Measurements from ENCODE around the gene PRAF2. TPM values are rescaled to one million over a fixed set of nuclear protein-coding genes. Genes with fewer than 3 reads are reported as not detected.

Gene PRAF2
- total and polyA plus RNA-seq, 2 of the 13 experiments (the other 11 are each of a cell fraction or from before 2014, with no cell fraction given): 0.33 to 2.6 TPM

DNA sequence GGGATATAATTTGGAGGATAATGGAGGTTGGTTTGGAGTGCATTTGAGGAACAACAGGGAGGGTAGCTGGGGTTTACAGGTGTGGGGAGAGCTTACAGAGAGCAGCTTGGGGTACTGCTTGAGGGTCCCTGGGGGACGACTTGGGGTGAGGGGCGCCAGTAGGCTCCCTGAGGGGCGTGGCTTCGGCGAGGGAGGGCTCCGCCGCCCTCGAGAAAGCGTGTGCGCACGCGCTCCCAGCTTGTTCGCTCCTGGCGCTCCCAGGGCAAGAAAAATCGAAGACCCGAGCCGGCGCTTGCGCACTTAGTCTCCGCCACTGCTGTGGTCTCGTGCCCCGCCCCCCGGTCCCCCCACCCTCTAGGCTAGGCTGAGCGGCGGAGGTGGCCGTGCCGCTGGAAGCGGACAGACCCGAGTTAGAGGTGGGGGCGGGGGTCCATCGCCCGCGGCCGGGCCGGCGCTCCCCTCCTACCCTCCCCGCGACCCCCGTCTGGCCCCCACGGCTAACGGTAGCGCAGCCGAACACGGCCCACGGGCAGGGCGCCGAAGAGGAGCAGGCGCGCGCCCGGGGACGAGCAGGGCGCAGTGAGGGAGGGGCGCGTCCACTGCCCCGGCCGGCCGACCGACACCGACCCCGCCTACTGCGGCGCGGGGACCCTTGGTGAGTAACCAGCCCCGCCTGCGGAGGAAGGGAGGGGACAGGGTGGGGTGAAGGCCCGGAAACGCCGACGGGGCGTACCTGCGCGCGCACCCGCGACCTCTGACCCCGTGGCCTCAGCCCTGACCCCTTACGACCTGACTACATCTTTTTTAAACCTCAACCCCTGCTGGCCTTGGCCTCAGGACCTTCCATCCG is 20.4 kb downstream of the PRAF2 start (continued):
- TF ChIP-seq GABPA (IDR thresholded peaks at IDR 0.05; ENCODE audit: low read depth, low read length) (no peak), GABPA (CRISPR knock-in tag; IDR thresholded peaks at IDR 0.05; ENCODE audit: low read depth) (0 out of 2 replicates have a peak, but pooled peaks have one; percentile 24), ETV5 (CRISPR knock-in tag; IDR thresholded peaks at IDR 0.05; ENCODE audit: borderline replicate concordance) (peak; percentile 19; the same call in 1 of the 2 replicates), BORCS8-MEF2B (CRISPR knock-in tag; IDR thresholded peaks at IDR 0.05) (0 out of 2 replicates have a peak, but pooled peaks have one; percentile 32), ZNF441 (CRISPR knock-in tag; IDR thresholded peaks at IDR 0.05; ENCODE audit: borderline replicate concordance) (peak; percentile 40; the same call in 1 of the 2 replicates), PHB2 (IDR thresholded peaks at IDR 0.05; ENCODE audit: partially characterized antibody) (no peak), ZNF260 (CRISPR knock-in tag; IDR thresholded peaks at IDR 0.05; ENCODE audit: borderline replicate concordance, low read depth) (no peak), ZNF101 (CRISPR knock-in tag; IDR thresholded peaks at IDR 0.05; ENCODE audit: borderline replicate concordance, low read depth) (no peak), SKI (IDR thresholded peaks at IDR 0.05; ENCODE audit: partially characterized antibody) (no peak), RNF2 (conservative IDR thresholded peaks at IDR 0.05; ENCODE audit: low read depth) (0 out of 2 replicates have a peak, but pooled peaks have one; percentile 62), BHLHE40 (IDR thresholded peaks at IDR 0.05; ENCODE audit: low read length) (no peak), HNRNPH1 (optimal IDR thresholded peaks at IDR 0.05; ENCODE audit: low read depth, low read length) (no peak), ZBTB7A (CRISPR knock-in tag; IDR thresholded peaks at IDR 0.05) (peak; percentile 71), HNRNPLL (IDR thresholded peaks at IDR 0.05; ENCODE audit: low read depth, low read length, poor library complexity, severe bottlenecking) (peak; percentile 29), SETDB1 (CRISPR knock-in tag; IDR thresholded peaks at IDR 0.05; ENCODE audit: borderline replicate concordance) (no peak), YY1 (IDR thresholded peaks at IDR 0.05; ENCODE audit: insufficient read depth, insufficient replicate concordance, low read depth, low read length) (peak; percentile 20), POLR2A (IDR thresholded peaks at IDR 0.05; ENCODE audit: insufficient read depth in 1 of 2, low read depth in 2 of 2, low read length in 2 of 2) (peak in 1 of 2 experiments; percentile 54; a peak in 1 of 4 replicates), CCDC6 (CRISPR knock-in tag; IDR thresholded peaks at IDR 0.05) (0 out of 2 replicates have a peak, but pooled peaks have one; percentile 24), EED (CRISPR knock-in tag; IDR thresholded peaks at IDR 0.05) (no peak), POLR2G (IDR thresholded peaks at IDR 0.05; ENCODE audit: low read depth, low read length) (peak; percentile 46; the same call in 1 of the 2 replicates), ZNF451 (CRISPR knock-in tag; IDR thresholded peaks at IDR 0.05) (no peak)
- TF ChIP-seq, protein P1, sequence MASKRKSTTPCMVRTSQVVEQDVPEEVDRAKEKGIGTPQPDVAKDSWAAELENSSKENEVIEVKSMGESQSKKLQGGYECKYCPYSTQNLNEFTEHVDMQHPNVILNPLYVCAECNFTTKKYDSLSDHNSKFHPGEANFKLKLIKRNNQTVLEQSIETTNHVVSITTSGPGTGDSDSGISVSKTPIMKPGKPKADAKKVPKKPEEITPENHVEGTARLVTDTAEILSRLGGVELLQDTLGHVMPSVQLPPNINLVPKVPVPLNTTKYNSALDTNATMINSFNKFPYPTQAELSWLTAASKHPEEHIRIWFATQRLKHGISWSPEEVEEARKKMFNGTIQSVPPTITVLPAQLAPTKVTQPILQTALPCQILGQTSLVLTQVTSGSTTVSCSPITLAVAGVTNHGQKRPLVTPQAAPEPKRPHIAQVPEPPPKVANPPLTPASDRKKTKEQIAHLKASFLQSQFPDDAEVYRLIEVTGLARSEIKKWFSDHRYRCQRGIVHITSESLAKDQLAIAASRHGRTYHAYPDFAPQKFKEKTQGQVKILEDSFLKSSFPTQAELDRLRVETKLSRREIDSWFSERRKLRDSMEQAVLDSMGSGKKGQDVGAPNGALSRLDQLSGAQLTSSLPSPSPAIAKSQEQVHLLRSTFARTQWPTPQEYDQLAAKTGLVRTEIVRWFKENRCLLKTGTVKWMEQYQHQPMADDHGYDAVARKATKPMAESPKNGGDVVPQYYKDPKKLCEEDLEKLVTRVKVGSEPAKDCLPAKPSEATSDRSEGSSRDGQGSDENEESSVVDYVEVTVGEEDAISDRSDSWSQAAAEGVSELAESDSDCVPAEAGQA (IDR thresholded peaks at IDR 0.05; ENCODE audit: low read depth): no peak
- TF ChIP-seq, protein P1 (CRISPR knock-in tag; IDR thresholded peaks at IDR 0.05; ENCODE audit: borderline replicate concordance): no peak
- TF ChIP-seq, protein P2, sequence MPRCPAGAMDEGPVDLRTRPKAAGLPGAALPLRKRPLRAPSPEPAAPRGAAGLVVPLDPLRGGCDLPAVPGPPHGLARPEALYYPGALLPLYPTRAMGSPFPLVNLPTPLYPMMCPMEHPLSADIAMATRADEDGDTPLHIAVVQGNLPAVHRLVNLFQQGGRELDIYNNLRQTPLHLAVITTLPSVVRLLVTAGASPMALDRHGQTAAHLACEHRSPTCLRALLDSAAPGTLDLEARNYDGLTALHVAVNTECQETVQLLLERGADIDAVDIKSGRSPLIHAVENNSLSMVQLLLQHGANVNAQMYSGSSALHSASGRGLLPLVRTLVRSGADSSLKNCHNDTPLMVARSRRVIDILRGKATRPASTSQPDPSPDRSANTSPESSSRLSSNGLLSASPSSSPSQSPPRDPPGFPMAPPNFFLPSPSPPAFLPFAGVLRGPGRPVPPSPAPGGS (CRISPR knock-in tag; IDR thresholded peaks at IDR 0.05): no peak
